SK-N-SH (cell line): ENCODE measurements around the gene RASSF4. TPM values are rescaled to one million over a fixed set of nuclear protein-coding genes. Genes with fewer than 3 reads are reported as not detected.

Source experiments
- CTCF ChIA-PET: fragments of 300-600, 350-600 bp; formaldehyde crosslinking; extraction: SDS; loops from one replicate; lab custom pipeline; 2021; lab: Yijun Ruan, JAX
- POLR2A ChIA-PET: fragments of 350-600 bp; sonication (Branson Sonifier 250); formaldehyde crosslinking; extraction: SDS; loops from one replicate; lab custom pipeline; 2020; ENCODE audit warnings: antibody characterized with exemption, inconsistent platforms; lab: Yijun Ruan, JAX
- DNase-seq: peaks from one replicate; pipeline ENCODE4 v3.0.0; 2012
- H2AFZ ChIP-seq: fragments of 200-600 bp; sonication (generic); 2 replicates; pipeline ENCODE4 v1.8.1; 2016; ENCODE audit warnings: antibody characterized with exemption, mild to moderate bottlenecking, low read depth
- H3F3A ChIP-seq: fragments of 200-600 bp; sonication (generic); replicated peaks from 2 replicates; pipeline ENCODE3; 2016; ENCODE audit warnings: antibody characterized with exemption, mild to moderate bottlenecking; ENCODE audit not compliant: insufficient read depth
- H3K27ac ChIP-seq, 2 experiments: fragments of 200-500 bp in 1 of 2; fragments of 200-600 bp in 1 of 2; sonication (Bioruptor generic) in 1 of 2; sonication (generic), shearing (Covaris generic) in 1 of 2; 2 replicates each; pipeline versions ENCODE4 v1.5.1 to v1.6.1; 2014 to 2016; ENCODE audit warnings: low read depth in 2 of 2, inconsistent platforms in 1 of 2, low read length in 1 of 2, mild to moderate bottlenecking in 1 of 2, mixed read lengths in 1 of 2
- H3K27me3 ChIP-seq: fragments of 200-600 bp; sonication (generic), shearing (Covaris generic); 2 replicates; pipeline ENCODE4 v1.6.1; 2016; ENCODE audit warnings: mixed run types; ENCODE audit not compliant: insufficient read depth
- H3K36me3 ChIP-seq, 2 experiments: fragments of 200-500 bp in 1 of 2; fragments of 200-600 bp in 1 of 2; sonication (Bioruptor generic) in 1 of 2; sonication (generic) in 1 of 2; replicated peaks in 1 of 2; 2 replicates each; pipeline versions ENCODE3 to v1.5.1; 2014 to 2016; ENCODE audit warnings: low read length in 1 of 2, mild to moderate bottlenecking in 1 of 2; ENCODE audit not compliant: insufficient read depth in 2 of 2, control insufficient read depth in 1 of 2
- H3K4me1 ChIP-seq, 2 experiments: fragments of 200-500 bp in 1 of 2; fragments of 200-600 bp in 1 of 2; sonication (Bioruptor generic) in 1 of 2; sonication (generic), shearing (Covaris generic) in 1 of 2; 2 replicates each; pipeline versions ENCODE4 v1.5.1 to v1.6.1; 2014 to 2016; ENCODE audit warnings: low read depth in 1 of 2, low read length in 1 of 2, mixed run types in 1 of 2; ENCODE audit not compliant: insufficient read depth in 2 of 2, control insufficient read depth in 1 of 2
- H3K4me2 ChIP-seq: fragments of 200-600 bp; sonication (generic), shearing (Covaris generic); 2 replicates; pipeline ENCODE4 v1.6.1; 2017; ENCODE audit warnings: mixed run types
- H3K4me3 ChIP-seq, 2 experiments: fragments of 200-500 bp in 1 of 2; fragments of 200-600 bp in 1 of 2; sonication (Bioruptor generic) in 1 of 2; sonication (generic), shearing (Covaris generic) in 1 of 2; 2 replicates each; pipeline versions ENCODE4 v1.5.1 to v1.8.1; 2014 to 2016; ENCODE audit warnings: low read depth in 2 of 2, inconsistent platforms in 1 of 2, low read length in 1 of 2, mild to moderate bottlenecking in 1 of 2, mixed read lengths in 1 of 2, moderate library complexity in 1 of 2
- H3K79me2 ChIP-seq: fragments of 200-600 bp; sonication (generic); 2 replicates; pipeline ENCODE4 v1.8.1; 2017; ENCODE audit warnings: mild to moderate bottlenecking; ENCODE audit not compliant: insufficient read depth
- H3K9ac ChIP-seq: fragments of 200-600 bp; sonication (generic); 2 replicates; pipeline ENCODE4 v1.6.1; 2017; ENCODE audit warnings: mixed run types
- H3K9me2 ChIP-seq: fragments of 200-600 bp; sonication (generic); 2 replicates; pipeline ENCODE4 v1.6.1; 2017; ENCODE audit warnings: mixed run types
- H3K9me3 ChIP-seq: fragments of 200-600 bp; sonication (generic); 2 replicates; pipeline ENCODE4 v1.6.1; 2017; ENCODE audit warnings: mixed run types, mild to moderate bottlenecking, moderate library complexity
- H4K20me1 ChIP-seq: fragments of 200-600 bp; sonication (generic); 2 replicates; pipeline ENCODE4 v1.6.1; 2017; ENCODE audit warnings: mild to moderate bottlenecking, mixed run types; ENCODE audit not compliant: insufficient read depth
- CTCF ChIP-seq: fragments of 200-600 bp; sonication (generic); IDR thresholded peaks from 2 replicates; pipeline ENCODE4 v1.6.1; 2017; ENCODE audit warnings: antibody characterized with exemption, mild to moderate bottlenecking, moderate library complexity
- ELF1 ChIP-seq: IDR thresholded peaks from 2 replicates; pipeline ENCODE4 v1.4.0; 2012
- EZH2phosphoT487 ChIP-seq: fragments of 200-600 bp; sonication (generic); IDR thresholded peaks from 2 replicates; pipeline ENCODE4 v1.6.1; 2017; ENCODE audit warnings: low read depth, mixed run types, mild to moderate bottlenecking, antibody characterized with exemption, moderate library complexity, borderline replicate concordance
- FOSL2 ChIP-seq: IDR thresholded peaks from 2 replicates; pipeline ENCODE4 v1.4.0; 2012; ENCODE audit warnings: low read depth, mild to moderate bottlenecking, moderate library complexity, borderline replicate concordance
- FOXJ3 ChIP-seq: sonication (generic); formaldehyde crosslinking; IDR thresholded peaks from 2 replicates; pipeline ENCODE4 v1.5.1; 2020; ENCODE audit warnings: mild to moderate bottlenecking, missing genetic modification reagents
- FOXM1 ChIP-seq: IDR thresholded peaks from 2 replicates; pipeline ENCODE4 v1.4.0; 2012; ENCODE audit warnings: low read depth, mild to moderate bottlenecking
- GABPA ChIP-seq: IDR thresholded peaks from 2 replicates; pipeline ENCODE4 v1.4.0; 2012; ENCODE audit warnings: low read depth, mild to moderate bottlenecking
- GATA2 ChIP-seq: sonication (generic); formaldehyde crosslinking; IDR thresholded peaks from 2 replicates; pipeline ENCODE4 v1.5.0; 2020; ENCODE audit warnings: mild to moderate bottlenecking, missing genetic modification reagents
- JUND ChIP-seq: IDR thresholded peaks from 2 replicates; pipeline ENCODE4 v1.4.0; 2012
- MAX ChIP-seq: IDR thresholded peaks from 2 replicates; pipeline ENCODE4 v1.4.0; 2012; ENCODE audit warnings: low read depth
- MXI1 ChIP-seq: IDR thresholded peaks from 2 replicates; pipeline ENCODE4 v1.6.1; 2012; ENCODE audit warnings: mild to moderate bottlenecking, low read depth, low read length, improper control_type of control experiment
- NFIC ChIP-seq: IDR thresholded peaks from 2 replicates; pipeline ENCODE4 v1.4.0; 2012; ENCODE audit warnings: borderline replicate concordance
- NRF1 ChIP-seq: IDR thresholded peaks from 2 replicates; pipeline ENCODE4 v1.6.1; 2012; ENCODE audit warnings: low read depth, mild to moderate bottlenecking, low read length
- POLR2AphosphoS5 ChIP-seq: IDR thresholded peaks from 2 replicates; pipeline ENCODE4 v1.6.1; 2012; ENCODE audit warnings: low read depth, low read length
- RAD21 ChIP-seq: IDR thresholded peaks from 2 replicates; pipeline ENCODE4 v1.6.1; 2012; ENCODE audit warnings: mild to moderate bottlenecking, low read length
- RCOR1 ChIP-seq: fragments of 150-350 bp; IDR thresholded peaks from 2 replicates; pipeline ENCODE4 v1.6.1; 2017; ENCODE audit warnings: antibody characterized with exemption, low read length
- RFX5 ChIP-seq: IDR thresholded peaks from 2 replicates; pipeline ENCODE4 v1.6.1; 2012; ENCODE audit warnings: mild to moderate bottlenecking, improper control_type of control experiment, low read length
- SIN3A ChIP-seq: IDR thresholded peaks from 2 replicates; pipeline ENCODE4 v1.6.1; 2012; ENCODE audit warnings: low read depth, mild to moderate bottlenecking, low read length, moderate library complexity, borderline replicate concordance
- TAF1 ChIP-seq: IDR thresholded peaks from 2 replicates; pipeline ENCODE4 v1.6.1; 2012; ENCODE audit warnings: low read depth, mild to moderate bottlenecking, low read length, moderate library complexity, borderline replicate concordance
- TCF12 ChIP-seq: IDR thresholded peaks from 2 replicates; pipeline ENCODE4 v1.4.0; 2012
- TEAD4 ChIP-seq: IDR thresholded peaks from 2 replicates; pipeline ENCODE4 v1.4.0; 2012; ENCODE audit warnings: mild to moderate bottlenecking, borderline replicate concordance; ENCODE audit not compliant: insufficient read depth
- USF1 ChIP-seq: IDR thresholded peaks from 2 replicates; pipeline ENCODE4 v1.4.0; 2012; ENCODE audit warnings: low read depth, borderline replicate concordance
- YY1 ChIP-seq: IDR thresholded peaks from 2 replicates; pipeline ENCODE4 v1.4.0; 2012; ENCODE audit warnings: low read depth, mild to moderate bottlenecking
- WGBS: methylation state at CpG from one replicate; pipeline ENCODE4 v1.1.6; 2017; ENCODE audit warnings: low lambda C conversion rate; 5-methylcytosine and 5-hydroxymethylcytosine counted together
- polyA plus RNA-seq, 3 experiments: library from polyadenylated mRNA; depleted of rRNA; stranded (reverse); fragments of >200 nt; gene quantifications; 2 replicates each; pipeline ENCODE4 v1.2.3, GENCODE V29; 2012
- TF ChIP-seq, protein P1 (sequence below): IDR thresholded peaks from 2 replicates; pipeline ENCODE4; 2012
- TF ChIP-seq, protein P2 (sequence below): fragments of 150-350 bp; IDR thresholded peaks from 2 replicates; pipeline ENCODE4 v1.6.1; 2016; ENCODE audit warnings: mild to moderate bottlenecking, low read depth, low read length
- TF ChIP-seq, protein P3 (sequence below): IDR thresholded peaks from 2 replicates; pipeline ENCODE4 v1.6.1; 2012; ENCODE audit warnings: mild to moderate bottlenecking, low read depth, low read length, moderate library complexity

RASSF4 gene
- polyA plus RNA-seq, 1 of the 3 experiments (the other 2 are of a cell fraction), result 11.0 TPM

DNA sequence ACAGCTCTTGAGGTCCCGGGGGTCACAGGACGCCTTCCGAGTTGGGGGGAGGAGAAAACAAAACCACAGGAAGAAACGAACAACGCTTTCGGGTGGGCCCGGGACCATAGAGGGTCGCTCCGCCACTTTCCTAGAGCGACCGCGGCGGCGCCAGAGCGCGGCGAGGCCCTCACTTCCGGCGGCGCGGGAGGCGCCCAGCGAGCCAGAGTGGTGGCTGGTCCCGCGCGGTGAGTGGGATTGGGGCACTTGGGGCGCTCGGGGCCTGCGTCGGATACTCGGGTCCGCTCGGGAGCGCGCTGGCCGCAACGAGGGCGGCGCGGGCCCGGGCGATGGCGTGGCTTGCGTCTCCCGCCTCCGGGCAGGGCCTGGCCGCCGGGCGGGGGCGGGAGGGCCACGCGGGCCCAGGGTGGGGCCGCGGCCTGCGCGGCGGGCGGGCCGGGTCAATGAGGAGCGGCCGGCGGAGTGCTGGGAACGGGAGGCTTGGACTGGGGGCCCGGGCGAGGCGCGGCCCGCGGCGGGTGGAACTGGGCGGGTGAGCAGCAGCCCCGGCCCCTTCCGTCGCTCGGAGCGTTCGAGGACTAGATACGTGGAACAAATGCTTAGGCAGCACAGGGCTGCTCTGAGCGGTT, 41.3 kb downstream of the RASSF4 start, which contains the start of gene ZNF22:
TSS of gene ZNF22 (plus strand) at position 172 of the 629 bp plus-strand sequence. CDS start 2,446 bp downstream, outside the sequence.
- peaks cover 37% of the 10 kb centered on the region for H3K79me2 ChIP-seq
- H3K9ac ChIP-seq, result peak within 1 kb of the TSS; percentile 84
- no peaks in the 10 kb centered on the region for H3K9me2 ChIP-seq
- H3K36me3 ChIP-seq, result peaks cover 22 to 27% of the 10 kb centered on the region in 2 experiments
- peaks cover 8 to 12% of the 10 kb centered on the region in 2 experiments; a peak in 3 of 4 replicates for H3K4me1 ChIP-seq
- ChIA-PET POLR2A (interaction anchor here (0.6 to 1.2 kb wide), 5 partner anchors 35 to 417 kb away, joined by 3 to 4 read pairs (median 3); partner anchors contain the start of gene RASSF4), CTCF (interaction anchor here (1.3 to 3.0 kb wide), 2 partner anchors 68 to 234 kb away, joined by 4 to 11 read pairs; no protein-coding TSS in a partner anchor)
- H3K9me3 ChIP-seq, result no peaks in the 10 kb centered on the region
- no peaks in the 10 kb centered on the region for H3F3A ChIP-seq
- DNase-seq, result peak; percentile 91
- peak within 1 kb of the TSS; percentile 98 for H2AFZ ChIP-seq
- no peaks in the 10 kb centered on the region for H3K27me3 ChIP-seq
- 2% methylated on average over 46 of the region's 79 CpGs for WGBS
- peak within 1 kb of the TSS; percentile 84 for H3K4me2 ChIP-seq
- H3K4me3 ChIP-seq, result peak within 1 kb of the TSS; percentile 71
- peak within 1 kb of the TSS; percentile 76 to 92 for H3K27ac ChIP-seq
- no peaks in the 10 kb centered on the region for H4K20me1 ChIP-seq
- TF ChIP-seq RCOR1 (no peak), JUND (no peak), ELF1 (peak; percentile 33; the same call in 1 of the 2 replicates), FOXM1 (no peak), FOXJ3 (CRISPR knock-in tag) (no peak), TAF1 (peak; percentile 89), NFIC (no peak), RAD21 (no peak), YY1 (0 out of 2 replicates have a peak, but pooled peaks have one; percentile 31), TEAD4 (no peak), MXI1 (no peak), NRF1 (no peak), RFX5 (no peak), TCF12 (no peak), GATA2 (CRISPR knock-in tag) (no peak), MAX (peak; percentile 76), FOSL2 (no peak), GABPA (peak; percentile 72), POLR2AphosphoS5 (0 out of 2 replicates have a peak, but pooled peaks have one; percentile 52), CTCF (no peak), USF1 (no peak), SIN3A (peak; percentile 40; the same call in 1 of the 2 replicates), EZH2phosphoT487 (no peak)
- TF ChIP-seq, protein P1, sequence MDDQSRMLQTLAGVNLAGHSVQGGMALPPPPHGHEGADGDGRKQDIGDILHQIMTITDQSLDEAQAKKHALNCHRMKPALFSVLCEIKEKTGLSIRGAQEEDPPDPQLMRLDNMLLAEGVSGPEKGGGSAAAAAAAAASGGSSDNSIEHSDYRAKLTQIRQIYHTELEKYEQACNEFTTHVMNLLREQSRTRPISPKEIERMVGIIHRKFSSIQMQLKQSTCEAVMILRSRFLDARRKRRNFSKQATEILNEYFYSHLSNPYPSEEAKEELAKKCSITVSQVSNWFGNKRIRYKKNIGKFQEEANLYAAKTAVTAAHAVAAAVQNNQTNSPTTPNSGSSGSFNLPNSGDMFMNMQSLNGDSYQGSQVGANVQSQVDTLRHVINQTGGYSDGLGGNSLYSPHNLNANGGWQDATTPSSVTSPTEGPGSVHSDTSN, result no peak
- TF ChIP-seq, protein P2, sequence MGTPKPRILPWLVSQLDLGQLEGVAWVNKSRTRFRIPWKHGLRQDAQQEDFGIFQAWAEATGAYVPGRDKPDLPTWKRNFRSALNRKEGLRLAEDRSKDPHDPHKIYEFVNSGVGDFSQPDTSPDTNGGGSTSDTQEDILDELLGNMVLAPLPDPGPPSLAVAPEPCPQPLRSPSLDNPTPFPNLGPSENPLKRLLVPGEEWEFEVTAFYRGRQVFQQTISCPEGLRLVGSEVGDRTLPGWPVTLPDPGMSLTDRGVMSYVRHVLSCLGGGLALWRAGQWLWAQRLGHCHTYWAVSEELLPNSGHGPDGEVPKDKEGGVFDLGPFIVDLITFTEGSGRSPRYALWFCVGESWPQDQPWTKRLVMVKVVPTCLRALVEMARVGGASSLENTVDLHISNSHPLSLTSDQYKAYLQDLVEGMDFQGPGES, result no peak
- TF ChIP-seq, protein P3, sequence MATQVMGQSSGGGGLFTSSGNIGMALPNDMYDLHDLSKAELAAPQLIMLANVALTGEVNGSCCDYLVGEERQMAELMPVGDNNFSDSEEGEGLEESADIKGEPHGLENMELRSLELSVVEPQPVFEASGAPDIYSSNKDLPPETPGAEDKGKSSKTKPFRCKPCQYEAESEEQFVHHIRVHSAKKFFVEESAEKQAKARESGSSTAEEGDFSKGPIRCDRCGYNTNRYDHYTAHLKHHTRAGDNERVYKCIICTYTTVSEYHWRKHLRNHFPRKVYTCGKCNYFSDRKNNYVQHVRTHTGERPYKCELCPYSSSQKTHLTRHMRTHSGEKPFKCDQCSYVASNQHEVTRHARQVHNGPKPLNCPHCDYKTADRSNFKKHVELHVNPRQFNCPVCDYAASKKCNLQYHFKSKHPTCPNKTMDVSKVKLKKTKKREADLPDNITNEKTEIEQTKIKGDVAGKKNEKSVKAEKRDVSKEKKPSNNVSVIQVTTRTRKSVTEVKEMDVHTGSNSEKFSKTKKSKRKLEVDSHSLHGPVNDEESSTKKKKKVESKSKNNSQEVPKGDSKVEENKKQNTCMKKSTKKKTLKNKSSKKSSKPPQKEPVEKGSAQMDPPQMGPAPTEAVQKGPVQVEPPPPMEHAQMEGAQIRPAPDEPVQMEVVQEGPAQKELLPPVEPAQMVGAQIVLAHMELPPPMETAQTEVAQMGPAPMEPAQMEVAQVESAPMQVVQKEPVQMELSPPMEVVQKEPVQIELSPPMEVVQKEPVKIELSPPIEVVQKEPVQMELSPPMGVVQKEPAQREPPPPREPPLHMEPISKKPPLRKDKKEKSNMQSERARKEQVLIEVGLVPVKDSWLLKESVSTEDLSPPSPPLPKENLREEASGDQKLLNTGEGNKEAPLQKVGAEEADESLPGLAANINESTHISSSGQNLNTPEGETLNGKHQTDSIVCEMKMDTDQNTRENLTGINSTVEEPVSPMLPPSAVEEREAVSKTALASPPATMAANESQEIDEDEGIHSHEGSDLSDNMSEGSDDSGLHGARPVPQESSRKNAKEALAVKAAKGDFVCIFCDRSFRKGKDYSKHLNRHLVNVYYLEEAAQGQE, result 0 out of 2 replicates have a peak, but pooled peaks have one; percentile 9
